Activated CD8-positive, alpha-beta T cell treated with anti-CD3 and anti-CD28 coated beads for 36 hours (primary cell): ENCODE data around the gene MYO3B. TPM values are rescaled to one million over a fixed set of nuclear protein-coding genes. Genes with fewer than 3 reads are reported as not detected.

Experiments
- ATAC-seq: fragments of 200-7000 bp; cut with Tn5 transposase; one replicate; pipeline ENCODE4 v1.10.0; 2021; ENCODE audit warnings: mild to moderate bottlenecking, moderate library complexity
- CTCF ChIA-PET: fragments of 350-600 bp; sonication (Branson Sonifier 250); formaldehyde crosslinking; loops from one replicate; lab custom pipeline; 2021; ENCODE audit warnings: antibody characterized with exemption; lab: Charles Lee
- POLR2A ChIA-PET: fragments of 350-600 bp; sonication (Branson Sonifier 250); formaldehyde crosslinking; loops from one replicate; lab custom pipeline; 2021; ENCODE audit warnings: antibody characterized with exemption; lab: Charles Lee
- DNase-seq: peaks from one replicate; pipeline ENCODE4 v3.0.0-alpha.2; 2020
- H3K27ac Mint-ChIP-seq: one replicate; pipeline ENCODE4 v1.8.0; 2021; ENCODE audit warnings: mild to moderate bottlenecking, mixed read lengths
- H3K27me3 Mint-ChIP-seq: one replicate; pipeline ENCODE4 v1.8.0; 2021; ENCODE audit warnings: mixed read lengths
- H3K36me3 Mint-ChIP-seq: one replicate; pipeline ENCODE4 v1.8.0; 2021; ENCODE audit warnings: low read depth, mixed read lengths
- H3K4me1 Mint-ChIP-seq: one replicate; pipeline ENCODE4 v1.8.0; 2021; ENCODE audit warnings: low read depth, mixed read lengths
- H3K4me3 Mint-ChIP-seq: one replicate; pipeline ENCODE4 v1.8.0; 2021; ENCODE audit warnings: mild to moderate bottlenecking, moderate library complexity, mixed read lengths
- H3K9me3 Mint-ChIP-seq: one replicate; pipeline ENCODE4 v1.8.0; 2021; ENCODE audit warnings: mixed read lengths
- intact Hi-C: fragments of 100-400 bp; cut with micrococcal nuclease; formaldehyde crosslinking; loops from one replicate; pipeline ENCODE4 v1.10.0; 2022
- total RNA-seq, 2 experiments: library from RNA; stranded (reverse); gene quantifications; one replicate each; pipeline ENCODE4 v1.2.3, GENCODE V29; 2021
- TF ChIP-seq, protein P1 (sequence below): fragments of 200-600 bp; IDR thresholded peaks from one replicate; pipeline ENCODE4 v1.8.0; 2022; ENCODE audit warnings: antibody characterized with exemption, mild to moderate bottlenecking

Gene MYO3B
- total RNA-seq, 2 experiments from 2014 or later, result 0.09 to 0.20 TPM

DNA sequence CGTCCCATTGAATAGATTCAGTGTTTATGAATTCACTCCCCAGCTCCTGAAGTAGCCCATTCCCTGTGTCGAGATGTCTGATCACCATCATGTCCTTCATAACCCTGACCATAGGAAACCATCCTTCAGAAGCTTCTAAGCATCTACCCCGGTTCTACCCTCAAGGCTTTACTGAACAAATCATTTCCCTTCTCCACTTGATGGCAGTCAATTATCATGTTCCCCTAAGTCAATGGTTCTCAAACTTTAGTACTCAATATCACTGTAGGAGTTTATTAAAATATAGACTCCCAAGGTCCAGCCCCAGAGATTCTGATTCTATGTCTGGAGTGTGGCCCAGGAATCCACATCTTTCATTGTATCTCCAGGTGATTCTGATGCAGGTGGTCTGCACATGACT lies 308.8 kb downstream of the MYO3B start:
- Mint-ChIP-seq H3K4me3 (no peak overlapping the region), H3K36me3 (no peaks in the 10 kb centered on the region), H3K27me3 (no peaks in the 10 kb centered on the region), H3K9me3 (no peaks in the 10 kb centered on the region), H3K4me1 (no peaks in the 10 kb centered on the region), H3K27ac (no peak overlapping the region)
- ChIA-PET CTCF (interaction anchor here (1.6 kb wide), 1 partner anchor 326 kb away, joined by 6 read pairs; no protein-coding TSS in a partner anchor), POLR2A (no interaction called here)
- ATAC-seq (no peak), DNase-seq (no peak)
- TF ChIP-seq, protein P1, sequence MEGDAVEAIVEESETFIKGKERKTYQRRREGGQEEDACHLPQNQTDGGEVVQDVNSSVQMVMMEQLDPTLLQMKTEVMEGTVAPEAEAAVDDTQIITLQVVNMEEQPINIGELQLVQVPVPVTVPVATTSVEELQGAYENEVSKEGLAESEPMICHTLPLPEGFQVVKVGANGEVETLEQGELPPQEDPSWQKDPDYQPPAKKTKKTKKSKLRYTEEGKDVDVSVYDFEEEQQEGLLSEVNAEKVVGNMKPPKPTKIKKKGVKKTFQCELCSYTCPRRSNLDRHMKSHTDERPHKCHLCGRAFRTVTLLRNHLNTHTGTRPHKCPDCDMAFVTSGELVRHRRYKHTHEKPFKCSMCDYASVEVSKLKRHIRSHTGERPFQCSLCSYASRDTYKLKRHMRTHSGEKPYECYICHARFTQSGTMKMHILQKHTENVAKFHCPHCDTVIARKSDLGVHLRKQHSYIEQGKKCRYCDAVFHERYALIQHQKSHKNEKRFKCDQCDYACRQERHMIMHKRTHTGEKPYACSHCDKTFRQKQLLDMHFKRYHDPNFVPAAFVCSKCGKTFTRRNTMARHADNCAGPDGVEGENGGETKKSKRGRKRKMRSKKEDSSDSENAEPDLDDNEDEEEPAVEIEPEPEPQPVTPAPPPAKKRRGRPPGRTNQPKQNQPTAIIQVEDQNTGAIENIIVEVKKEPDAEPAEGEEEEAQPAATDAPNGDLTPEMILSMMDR, result no peak
- intact Hi-C loops, result loop anchor here (10.0 kb wide), 1 partner anchor 328 kb away; the partner anchor contains the start of gene GAD1

DNA sequence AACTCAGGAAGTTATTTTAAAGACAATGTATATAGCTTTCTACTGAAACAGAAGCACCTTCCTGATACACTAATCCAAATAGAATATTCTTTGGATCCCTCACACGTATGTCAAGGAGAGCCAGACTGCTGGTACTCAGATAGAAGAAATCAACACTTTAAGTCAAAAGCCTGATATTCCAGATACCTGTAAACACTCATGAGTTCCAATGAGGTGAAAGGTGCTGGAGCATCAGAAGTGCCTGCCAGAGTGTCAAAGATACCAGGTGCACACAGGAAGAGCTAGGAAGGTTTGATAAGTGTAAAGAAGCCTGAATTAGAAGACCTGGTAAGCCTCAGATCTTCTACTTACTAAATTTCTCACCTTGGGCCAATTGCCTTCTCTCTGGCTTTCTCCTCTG lies 310.9 kb downstream of the MYO3B start:
- intact Hi-C loops, result loop anchor here (10.0 kb wide), 1 partner anchor 326 kb away; the partner anchor contains the start of gene GAD1
- no peaks in the 10 kb centered on the region for H3K36me3 Mint-ChIP-seq

DNA sequence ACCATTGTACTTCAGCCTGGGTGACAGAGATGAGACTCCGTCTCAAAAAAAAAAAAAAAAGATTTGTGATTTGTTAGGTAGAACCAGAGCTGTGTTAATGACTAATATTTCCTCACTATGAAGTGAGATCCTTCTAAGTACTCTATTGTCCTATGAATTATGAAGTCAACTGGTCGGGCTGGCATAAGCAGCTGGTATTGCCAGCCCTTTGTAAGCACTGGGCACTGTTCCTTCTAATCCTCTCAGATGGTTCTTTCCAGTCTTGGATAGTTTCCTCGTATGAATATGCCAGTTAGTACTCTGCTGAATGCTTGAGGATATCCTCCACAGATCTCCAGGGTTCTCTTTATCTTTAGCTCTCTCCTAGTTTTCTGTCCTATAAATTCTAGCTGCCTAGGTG lies 314.1 kb downstream of the MYO3B start:
- Mint-ChIP-seq H3K27me3 (peaks cover 6% of the 10 kb centered on the region), H3K4me3 (no peak overlapping the region), H3K9me3 (no peaks in the 10 kb centered on the region), H3K27ac (no peak overlapping the region), H3K4me1 (no peaks in the 10 kb centered on the region), H3K36me3 (no peaks in the 10 kb centered on the region)
- POLR2A ChIA-PET, result no interaction called here
- ATAC-seq, result no peak
- CTCF ChIA-PET, result no interaction called here
- DNase-seq, result no peak
- intact Hi-C loops, result no loop called here
- TF ChIP-seq, protein P1, result no peak

More for the DNA sequence above, 310.9 kb downstream of the MYO3B start:
- H3K27me3 Mint-ChIP-seq, result peaks cover 4% of the 10 kb centered on the region
- no peak for ATAC-seq
- H3K27ac Mint-ChIP-seq, result no peak overlapping the region
- ChIA-PET CTCF (no interaction called here), POLR2A (no interaction called here)
- no peak overlapping the region for H3K4me3 Mint-ChIP-seq
- H3K9me3 Mint-ChIP-seq, result no peaks in the 10 kb centered on the region
- no peaks in the 10 kb centered on the region for H3K4me1 Mint-ChIP-seq
- no peak for DNase-seq
- TF ChIP-seq, protein P1, result no peak

DNA sequence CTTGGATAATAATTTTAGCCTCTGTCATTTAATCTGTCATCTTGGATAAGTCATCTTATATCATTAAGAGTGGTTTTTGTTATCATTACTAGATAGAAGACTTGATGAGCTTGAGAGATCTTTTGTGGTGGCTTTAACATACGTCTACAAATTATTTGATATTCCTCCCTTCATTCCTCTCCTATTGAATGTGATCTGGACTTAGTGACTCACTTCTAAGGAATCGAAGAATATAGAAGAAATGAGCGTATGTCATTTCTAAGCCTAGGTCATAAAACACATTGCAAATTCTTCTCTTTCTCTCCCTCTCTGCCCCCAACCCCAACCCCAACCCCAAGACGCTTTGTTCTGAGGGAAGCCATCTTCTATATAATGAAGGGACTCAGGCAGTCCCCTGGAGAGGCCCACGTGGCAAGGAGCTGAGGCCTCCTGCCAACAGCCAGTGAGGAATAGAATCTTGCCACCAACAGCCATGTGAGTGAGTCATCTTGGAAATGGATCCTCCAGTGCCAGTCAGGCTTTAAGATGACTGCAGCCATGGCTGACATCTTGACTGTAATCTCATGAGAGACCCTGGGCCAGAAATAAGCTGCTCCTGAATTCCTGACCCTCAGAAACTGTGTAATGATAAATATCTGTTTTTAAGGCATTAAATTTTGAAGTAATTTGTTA lies 315.6 kb downstream of the MYO3B start:
- ATAC-seq (no peak), DNase-seq (no peak)
- intact Hi-C loops, result no loop called here
- Mint-ChIP-seq H3K36me3 (no peaks in the 10 kb centered on the region), H3K27ac (no peak overlapping the region), H3K9me3 (no peaks in the 10 kb centered on the region), H3K4me1 (no peaks in the 10 kb centered on the region), H3K4me3 (no peak overlapping the region), H3K27me3 (peaks cover 6% of the 10 kb centered on the region)
- ChIA-PET POLR2A (no interaction called here), CTCF (no interaction called here)
- TF ChIP-seq, protein P1, result no peak

DNA sequence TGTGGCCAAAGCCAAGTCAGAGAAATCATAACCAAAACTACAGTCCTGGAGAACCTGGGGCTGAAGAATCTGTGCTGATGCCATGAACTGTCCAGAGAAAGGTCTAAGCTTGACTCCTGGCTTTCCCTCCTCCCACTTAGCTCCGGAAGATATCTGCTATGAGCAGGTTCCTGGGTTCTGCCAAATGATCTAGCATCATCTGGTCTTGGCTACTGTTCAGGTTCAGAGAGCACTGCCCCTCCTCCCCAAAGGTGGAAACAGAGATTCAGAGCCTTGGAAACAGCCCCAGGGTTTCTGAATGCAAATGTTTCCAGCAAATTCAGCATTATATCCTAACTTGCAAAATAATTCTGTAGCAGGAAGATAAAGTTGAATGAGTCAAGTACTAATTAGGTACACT lies 317.9 kb downstream of the MYO3B start:
- Mint-ChIP-seq H3K4me3 (no peak overlapping the region), H3K27ac (no peak overlapping the region), H3K27me3 (peaks cover 8% of the 10 kb centered on the region), H3K4me1 (no peaks in the 10 kb centered on the region), H3K9me3 (no peaks in the 10 kb centered on the region), H3K36me3 (no peaks in the 10 kb centered on the region)
- TF ChIP-seq, protein P1, result no peak
- no peak for ATAC-seq
- intact Hi-C loops, result no loop called here
- DNase-seq, result no peak
- ChIA-PET CTCF (no interaction called here), POLR2A (no interaction called here)
